G401.6 (cell line): ENCODE data around the gene SMYD3.
"Not testable (repeated sequence)": the region's sequence is repeated elsewhere in the genome, so short reads cannot be mapped to it uniquely, and the experiment has no call there.

Experiments
- FAIRE-seq: peaks from 2 replicates; lab custom pipeline; 2012; peaks lifted over from hg19 to GRCh38; lab: Jason Lieb, UNC

SMYD3 gene

GRCh38 chr1:245952383-245953026 is 554.6 kb downstream of the SMYD3 start:
- no peak for FAIRE-seq

GRCh38 chr1:245948786-245949185 is 558.3 kb downstream of the SMYD3 start:
- FAIRE-seq = no peak

- no peak for FAIRE-seq
These were observed 560.2 kb downstream of the SMYD3 start for GRCh38 chr1:245946905-245947304.

GRCh38 chr1:245945136-245945535 is 561.9 kb downstream of the SMYD3 start:
- FAIRE-seq = not testable (repeated sequence)

GRCh38 chr1:245942856-245943255 is 564.2 kb downstream of the SMYD3 start:
- FAIRE-seq = no peak

- FAIRE-seq = not testable (repeated sequence)
These were observed 565.3 kb downstream of the SMYD3 start for GRCh38 chr1:245941771-245942170.

- no peak for FAIRE-seq
These were observed 567.2 kb downstream of the SMYD3 start for GRCh38 chr1:245939756-245940345.

GRCh38 chr1:245938046-245938435 is 569.0 kb downstream of the SMYD3 start:
- FAIRE-seq = no peak

GRCh38 chr1:245937316-245938045 is 569.6 kb downstream of the SMYD3 start:
- FAIRE-seq = no peak

GRCh38 chr1:245934409-245934808 is 572.7 kb downstream of the SMYD3 start:
- no peak for FAIRE-seq

GRCh38 chr1:245933431-245934045 is 573.5 kb downstream of the SMYD3 start:
- no peak for FAIRE-seq

GRCh38 chr1:245932302-245932972 is 574.6 kb downstream of the SMYD3 start:
- FAIRE-seq = no peak

- no peak for FAIRE-seq
These were observed 575.6 kb downstream of the SMYD3 start for GRCh38 chr1:245931450-245931849.

GRCh38 chr1:245929224-245929623 is 577.9 kb downstream of the SMYD3 start:
- FAIRE-seq = no peak

- FAIRE-seq = no peak
These were observed 580.2 kb downstream of the SMYD3 start for GRCh38 chr1:245926888-245927287.

GRCh38 chr1:245923215-245923614 is 583.9 kb downstream of the SMYD3 start:
- no peak for FAIRE-seq

- no peak for FAIRE-seq
These were observed 585.7 kb downstream of the SMYD3 start for GRCh38 chr1:245921417-245921816.

GRCh38 chr1:245917403-245917802 is 589.7 kb downstream of the SMYD3 start:
- no peak for FAIRE-seq

GRCh38 chr1:245915841-245916240 is 591.2 kb downstream of the SMYD3 start:
- no peak for FAIRE-seq

GRCh38 chr1:245915406-245915805 is 591.7 kb downstream of the SMYD3 start:
- FAIRE-seq = no peak

GRCh38 chr1:245908543-245908942 is 598.5 kb downstream of the SMYD3 start:
- FAIRE-seq = no peak

GRCh38 chr1:245906207-245906606 is 600.9 kb downstream of the SMYD3 start:
- no peak for FAIRE-seq

- no peak for FAIRE-seq
These were observed 603.2 kb downstream of the SMYD3 start for GRCh38 chr1:245903851-245904250.
